Gastrocnemius medialis (tissue), 4 donors: ENCODE results near the gene RPS2.

Experiments
- POLR2A ChIP-seq, 2 donors: fragments of 450-650 bp; IDR thresholded peaks; one replicate each; pipeline ENCODE4 v1.6.1; 2017; ENCODE audit warnings: antibody characterized with exemption in 2 of 2, mild to moderate bottlenecking in 2 of 2, moderate library complexity in 2 of 2
- TF ChIP-seq, protein P1 (sequence below), 5 experiments: fragments of 450-650 bp in 3 of 5; fragments of 200-600 bp in 2 of 5; sonication (generic) in 2 of 5; IDR thresholded peaks in 4 of 5; conservative IDR thresholded peaks in 1 of 5; 1 replicate in 4 of 5; 2 replicates in 1 of 5; pipeline ENCODE4 v1.5.1; 2016 to 2019; ENCODE audit warnings: antibody characterized with exemption in 5 of 5, mild to moderate bottlenecking in 3 of 5, moderate library complexity in 3 of 5

DNA sequence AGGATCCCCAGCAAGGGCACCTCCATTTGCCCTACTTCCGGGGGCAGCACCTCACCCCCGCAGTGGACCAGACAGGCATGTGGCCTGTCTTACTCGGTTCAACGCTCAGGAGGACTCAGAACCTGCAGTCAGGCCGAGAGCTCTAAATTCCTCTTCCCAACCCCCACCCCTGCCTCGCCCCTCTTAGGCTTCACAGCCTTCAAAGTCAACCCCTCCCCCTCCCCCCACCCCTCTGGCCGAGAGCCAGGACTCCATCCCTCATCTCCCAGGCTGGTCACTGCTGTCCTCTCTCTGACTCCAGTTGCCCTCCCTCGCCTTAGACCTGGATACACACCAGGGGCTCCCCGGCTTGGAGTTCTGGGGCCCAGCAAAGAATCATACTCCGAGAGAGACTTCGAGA is 38.4 kb downstream of the RPS2 start:
- TF ChIP-seq, protein P1, sequence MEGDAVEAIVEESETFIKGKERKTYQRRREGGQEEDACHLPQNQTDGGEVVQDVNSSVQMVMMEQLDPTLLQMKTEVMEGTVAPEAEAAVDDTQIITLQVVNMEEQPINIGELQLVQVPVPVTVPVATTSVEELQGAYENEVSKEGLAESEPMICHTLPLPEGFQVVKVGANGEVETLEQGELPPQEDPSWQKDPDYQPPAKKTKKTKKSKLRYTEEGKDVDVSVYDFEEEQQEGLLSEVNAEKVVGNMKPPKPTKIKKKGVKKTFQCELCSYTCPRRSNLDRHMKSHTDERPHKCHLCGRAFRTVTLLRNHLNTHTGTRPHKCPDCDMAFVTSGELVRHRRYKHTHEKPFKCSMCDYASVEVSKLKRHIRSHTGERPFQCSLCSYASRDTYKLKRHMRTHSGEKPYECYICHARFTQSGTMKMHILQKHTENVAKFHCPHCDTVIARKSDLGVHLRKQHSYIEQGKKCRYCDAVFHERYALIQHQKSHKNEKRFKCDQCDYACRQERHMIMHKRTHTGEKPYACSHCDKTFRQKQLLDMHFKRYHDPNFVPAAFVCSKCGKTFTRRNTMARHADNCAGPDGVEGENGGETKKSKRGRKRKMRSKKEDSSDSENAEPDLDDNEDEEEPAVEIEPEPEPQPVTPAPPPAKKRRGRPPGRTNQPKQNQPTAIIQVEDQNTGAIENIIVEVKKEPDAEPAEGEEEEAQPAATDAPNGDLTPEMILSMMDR (IDR thresholded peaks at IDR 0.05 in 4 of 5, conservative IDR thresholded peaks at IDR 0.05 in 1 of 5) = no peak
- no peak for TF ChIP-seq POLR2A (IDR thresholded peaks at IDR 0.05)
